Caco-2 (cell line): ENCODE data around the gene IGFLR1. TPM values are rescaled to one million over a fixed set of nuclear protein-coding genes. Genes with fewer than 3 reads are reported as not detected.
A peak's percentile ranks its signal among the peaks of the same experiment; 100 is the strongest.

Experiments
- BruUV-seq: library from RNA; stranded (reverse); fragments of 400-500 nt; replicated peaks from 2 replicates; lab custom pipeline; 2021; lab: Mats Ljungman, UMichigan
- CTCF ChIA-PET: fragments of 300-600 bp; sonication (Branson Sonifier 250); formaldehyde crosslinking; loops from one replicate; lab custom pipeline; 2022; ENCODE audit warnings: antibody characterized with exemption; lab: Charles Lee
- POLR2A ChIA-PET: fragments of 300-600 bp; sonication (Branson Sonifier 250); formaldehyde crosslinking; loops from one replicate; lab custom pipeline; 2022; ENCODE audit warnings: antibody characterized with exemption; lab: Charles Lee
- DNase-seq, 2 experiments: peaks; one replicate each; pipeline versions ENCODE4 v3.0.0 to v3.0.0-alpha.2; 2020 to 2022
- H3K27me3 ChIP-seq: replicated peaks from 2 replicates; pipeline ENCODE4 v1.6.0; 2011; ENCODE audit warnings: low read length; ENCODE audit not compliant: control insufficient read depth, insufficient read depth
- H3K36me3 ChIP-seq: 2 replicates; pipeline ENCODE4 v1.5.1; 2011; ENCODE audit warnings: low read length; ENCODE audit not compliant: control insufficient read depth, insufficient read depth
- H3K4me1 ChIP-seq: fragments of 250-450 bp; sonication (Bioruptor Pico); 2 replicates; pipeline ENCODE4 v1.5.1; 2020; ENCODE audit warnings: mild to moderate bottlenecking
- H3K4me3 ChIP-seq: 2 replicates; pipeline ENCODE4 v1.5.1; 2011; ENCODE audit warnings: low read depth, mild to moderate bottlenecking, control low read depth, low read length
- H3K9me3 ChIP-seq: fragments of 250-450 bp; sonication (Bioruptor Pico); 2 replicates; pipeline ENCODE4 v1.5.1; 2020; ENCODE audit warnings: mild to moderate bottlenecking, moderate library complexity
- H3K27ac Mint-ChIP-seq: one replicate; pipeline ENCODE4 v1.8.0; 2022; ENCODE audit warnings: mixed read lengths; ENCODE audit not compliant: unreplicated experiment
- H3K27me3 Mint-ChIP-seq: one replicate; pipeline ENCODE4 v1.8.0; 2022; ENCODE audit warnings: mixed read lengths; ENCODE audit not compliant: insufficient read depth, unreplicated experiment
- H3K36me3 Mint-ChIP-seq: one replicate; pipeline ENCODE4 v1.8.0; 2022; ENCODE audit warnings: mild to moderate bottlenecking, mixed read lengths; ENCODE audit not compliant: insufficient read depth, unreplicated experiment
- H3K4me1 Mint-ChIP-seq: one replicate; pipeline ENCODE4 v1.8.0; 2022; ENCODE audit warnings: low read depth, mixed read lengths; ENCODE audit not compliant: unreplicated experiment
- H3K4me3 Mint-ChIP-seq: one replicate; pipeline ENCODE4 v1.8.0; 2022; ENCODE audit warnings: mild to moderate bottlenecking, moderate library complexity, mixed read lengths; ENCODE audit not compliant: unreplicated experiment
- H3K9me3 Mint-ChIP-seq: one replicate; pipeline ENCODE4 v1.8.0; 2022; ENCODE audit warnings: mixed read lengths; ENCODE audit not compliant: unreplicated experiment
- CTCF ChIP-seq, 2 experiments: fragments of 200-600 bp in 1 of 2; IDR thresholded peaks; 1 replicate in 1 of 2; 2 replicates in 1 of 2; pipeline versions ENCODE4 v1.5.1 to v1.8.0; 2011 to 2022; ENCODE audit warnings: antibody characterized with exemption in 1 of 2, control low read depth in 1 of 2, inconsistent platforms in 1 of 2, low read depth in 1 of 2, low read length in 1 of 2, mild to moderate bottlenecking in 1 of 2, moderate library complexity in 1 of 2; ENCODE audit not compliant: insufficient read depth in 1 of 2, severe bottlenecking in 1 of 2, unreplicated experiment in 1 of 2
- intact Hi-C: fragments of 100-400 bp; cut with micrococcal nuclease; formaldehyde crosslinking; loops from one replicate; pipeline ENCODE4 v1.10.0; 2022; ENCODE audit not compliant: unreplicated experiment
- total RNA-seq: library from RNA; stranded (reverse); gene quantifications from 2 replicates; pipeline ENCODE4 v1.2.3, GENCODE V29; 2022

The IGFLR1 gene
- total RNA-seq, 1 experiment from 2014 or later, result 11.3 TPM

DNA sequence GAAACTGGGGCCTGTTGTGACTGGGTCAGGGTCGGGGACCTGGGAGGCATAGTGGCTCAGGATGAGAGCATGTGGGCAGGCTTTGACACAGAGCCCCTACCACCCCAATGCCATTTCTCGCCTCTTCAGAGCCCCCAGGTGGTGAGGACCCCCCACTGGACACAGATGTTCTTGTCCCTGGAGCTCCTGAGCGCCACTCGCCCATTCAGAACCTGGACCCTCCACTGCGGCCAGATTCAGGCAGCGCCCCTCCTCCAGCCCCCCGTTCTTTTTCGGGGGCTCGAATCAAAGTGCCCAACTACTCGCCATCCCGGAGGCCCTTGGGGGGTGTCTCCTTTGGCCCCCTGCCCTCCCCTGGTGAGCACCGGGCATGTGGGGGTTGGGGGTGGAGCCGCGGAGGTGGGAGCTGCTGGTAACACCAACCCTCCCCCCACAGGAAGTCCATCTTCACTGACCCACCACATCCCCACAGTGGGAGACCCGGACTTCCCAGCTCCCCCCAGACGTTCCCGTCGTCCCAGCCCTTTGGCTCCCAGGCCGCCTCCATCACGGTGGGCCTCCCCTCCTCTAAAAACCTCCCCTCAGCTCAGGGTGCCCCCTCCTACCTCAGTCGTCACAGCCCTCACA is 10.4 kb downstream of the IGFLR1 start:
- ChIA-PET POLR2A (no interaction called here), CTCF (no interaction called here)
- intact Hi-C loops, result no loop called here
- Mint-ChIP-seq H3K36me3 (peaks cover 82% of the 10 kb centered on the region), H3K27ac (no peak overlapping the region), H3K27me3 (no peaks in the 10 kb centered on the region), H3K4me3 (peak overlapping the region; percentile 12), H3K9me3 (no peaks in the 10 kb centered on the region), H3K4me1 (no peaks in the 10 kb centered on the region)
- DNase-seq, result no peak
- TF ChIP-seq CTCF (IDR thresholded peaks at IDR 0.05; ENCODE audit: insufficient read depth in 1 of 2, low read depth in 1 of 2, low read length in 1 of 2, severe bottlenecking in 1 of 2, unreplicated experiment in 1 of 2), result no peak
- H3K36me3 ChIP-seq, result peaks cover 10% of the 10 kb centered on the region
- H3K4me3 ChIP-seq, result no peak overlapping the region
- BruUV-seq, result TSS peak; percentile 24
- no peaks in the 10 kb centered on the region for H3K9me3 ChIP-seq
- no peaks in the 10 kb centered on the region for H3K27me3 ChIP-seq
- H3K4me1 ChIP-seq, result no peaks in the 10 kb centered on the region

DNA sequence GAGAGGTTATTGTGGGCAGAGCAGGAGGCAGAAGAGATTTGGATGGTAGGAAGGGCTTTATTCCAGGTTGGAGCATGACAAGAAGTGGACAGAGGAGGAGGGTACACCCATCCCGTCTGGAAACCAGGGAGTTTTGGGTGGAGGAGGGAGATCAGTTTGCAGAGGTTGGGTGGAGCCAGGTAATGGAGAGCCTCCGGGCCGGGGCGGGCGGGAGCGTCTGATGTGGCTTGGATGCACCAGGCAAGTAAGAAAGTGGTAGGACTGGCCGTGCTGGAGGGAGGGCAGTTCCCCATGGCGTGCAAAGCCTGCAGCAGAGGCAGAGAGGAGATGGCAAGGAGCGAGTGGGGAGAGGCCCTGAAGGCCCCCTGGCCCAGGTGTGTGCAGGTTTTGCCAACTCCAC is 10.9 kb downstream of the IGFLR1 start:
- TF ChIP-seq CTCF (IDR thresholded peaks at IDR 0.05; ENCODE audit: insufficient read depth in 1 of 2, low read depth in 1 of 2, low read length in 1 of 2, severe bottlenecking in 1 of 2, unreplicated experiment in 1 of 2), result no peak
- H3K4me1 Mint-ChIP-seq, result no peaks in the 10 kb centered on the region

DNA sequence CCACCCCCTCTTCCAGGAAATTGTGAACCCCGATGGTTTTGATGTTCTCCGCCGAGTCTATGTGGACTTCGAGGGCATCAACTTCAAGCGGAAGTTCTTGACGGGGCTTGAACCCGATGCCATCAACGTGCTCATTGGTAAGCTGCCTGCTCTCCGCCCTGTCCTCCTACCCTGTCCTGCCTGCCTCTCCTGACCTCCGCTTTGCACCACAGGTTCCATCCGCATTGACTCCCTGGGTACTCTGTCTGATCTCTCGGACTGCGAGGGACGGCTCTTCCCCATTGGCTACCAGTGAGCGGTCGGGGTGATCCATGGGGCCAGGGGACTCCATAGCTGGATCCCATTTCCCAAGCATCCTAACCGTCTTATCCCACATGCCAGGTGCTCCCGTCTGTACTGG is 11.9 kb downstream of the IGFLR1 start:
- no peaks in the 10 kb centered on the region for H3K27me3 Mint-ChIP-seq
- no peak overlapping the region for H3K4me3 ChIP-seq
- H3K9me3 Mint-ChIP-seq, result no peaks in the 10 kb centered on the region
- TF ChIP-seq CTCF (IDR thresholded peaks at IDR 0.05; ENCODE audit: insufficient read depth in 1 of 2, low read depth in 1 of 2, low read length in 1 of 2, severe bottlenecking in 1 of 2, unreplicated experiment in 1 of 2), result no peak
- ChIA-PET CTCF (no interaction called here), POLR2A (interaction anchor here (1.7 kb wide), 1 partner anchor 10 kb away, joined by 7 read pairs; no protein-coding TSS in a partner anchor)
- H3K4me1 Mint-ChIP-seq, result no peaks in the 10 kb centered on the region
- H3K36me3 ChIP-seq, result peaks cover 10% of the 10 kb centered on the region
- H3K9me3 ChIP-seq, result no peaks in the 10 kb centered on the region
- H3K4me3 Mint-ChIP-seq, result no peak overlapping the region
- DNase-seq, result no peak
- no peaks in the 10 kb centered on the region for H3K4me1 ChIP-seq
- peaks cover 86% of the 10 kb centered on the region for H3K36me3 Mint-ChIP-seq
- no TSS peak for BruUV-seq
- intact Hi-C loops, result no loop called here
- H3K27me3 ChIP-seq, result no peaks in the 10 kb centered on the region
- H3K27ac Mint-ChIP-seq, result no peak overlapping the region

More for the DNA sequence above, 10.9 kb downstream of the IGFLR1 start:
- Histone ChIP-seq H3K4me1 (no peaks in the 10 kb centered on the region), H3K27me3 (no peaks in the 10 kb centered on the region), H3K36me3 (peaks cover 10% of the 10 kb centered on the region), H3K4me3 (no peak overlapping the region), H3K9me3 (no peaks in the 10 kb centered on the region)
- CTCF ChIA-PET, result no interaction called here
- no peak for DNase-seq
- POLR2A ChIA-PET, result interaction anchor here (1.7 kb wide), 1 partner anchor 9 kb away, joined by 7 read pairs; no protein-coding TSS in a partner anchor
- Mint-ChIP-seq H3K36me3 (peaks cover 82% of the 10 kb centered on the region), H3K27ac (no peak overlapping the region), H3K4me3 (peak overlapping the region; percentile 12), H3K27me3 (no peaks in the 10 kb centered on the region), H3K9me3 (no peaks in the 10 kb centered on the region)
- BruUV-seq, result no TSS peak
- intact Hi-C loops, result no loop called here
